T-helper 2 cell treated with Interferon-gamma antibody and Interleukin-4, amounts not matched to agents 5 μg/mL and 100 μg/mL, for 36 hours (primary cell): Measurements from ENCODE around the gene KMT2B.
"Not testable (repeated sequence)": the region's sequence is repeated elsewhere in the genome, so short reads cannot be mapped to it uniquely, and the experiment has no call there.

Experiments
- DNase-seq: peaks from one replicate; pipeline ENCODE4 v3.0.0; 2021; ENCODE audit warnings: low spot score
- H3K27ac Mint-ChIP-seq: one replicate; pipeline ENCODE4 v1.8.0; 2021; ENCODE audit warnings: mild to moderate bottlenecking, mixed read lengths
- H3K27me3 Mint-ChIP-seq: one replicate; pipeline ENCODE4 v1.8.0; 2021; ENCODE audit warnings: low read depth, mixed read lengths
- H3K36me3 Mint-ChIP-seq: one replicate; pipeline ENCODE4 v1.8.0; 2021; ENCODE audit warnings: low read depth, mixed read lengths
- H3K4me1 Mint-ChIP-seq: one replicate; pipeline ENCODE4 v1.8.0; 2021; ENCODE audit warnings: low read depth, mixed read lengths
- H3K4me3 Mint-ChIP-seq: one replicate; pipeline ENCODE4 v1.8.0; 2022; ENCODE audit warnings: mild to moderate bottlenecking, moderate library complexity, mixed read lengths
- H3K9me3 Mint-ChIP-seq: one replicate; pipeline ENCODE4 v1.8.0; 2021; ENCODE audit warnings: mixed read lengths

The KMT2B gene, protein sequence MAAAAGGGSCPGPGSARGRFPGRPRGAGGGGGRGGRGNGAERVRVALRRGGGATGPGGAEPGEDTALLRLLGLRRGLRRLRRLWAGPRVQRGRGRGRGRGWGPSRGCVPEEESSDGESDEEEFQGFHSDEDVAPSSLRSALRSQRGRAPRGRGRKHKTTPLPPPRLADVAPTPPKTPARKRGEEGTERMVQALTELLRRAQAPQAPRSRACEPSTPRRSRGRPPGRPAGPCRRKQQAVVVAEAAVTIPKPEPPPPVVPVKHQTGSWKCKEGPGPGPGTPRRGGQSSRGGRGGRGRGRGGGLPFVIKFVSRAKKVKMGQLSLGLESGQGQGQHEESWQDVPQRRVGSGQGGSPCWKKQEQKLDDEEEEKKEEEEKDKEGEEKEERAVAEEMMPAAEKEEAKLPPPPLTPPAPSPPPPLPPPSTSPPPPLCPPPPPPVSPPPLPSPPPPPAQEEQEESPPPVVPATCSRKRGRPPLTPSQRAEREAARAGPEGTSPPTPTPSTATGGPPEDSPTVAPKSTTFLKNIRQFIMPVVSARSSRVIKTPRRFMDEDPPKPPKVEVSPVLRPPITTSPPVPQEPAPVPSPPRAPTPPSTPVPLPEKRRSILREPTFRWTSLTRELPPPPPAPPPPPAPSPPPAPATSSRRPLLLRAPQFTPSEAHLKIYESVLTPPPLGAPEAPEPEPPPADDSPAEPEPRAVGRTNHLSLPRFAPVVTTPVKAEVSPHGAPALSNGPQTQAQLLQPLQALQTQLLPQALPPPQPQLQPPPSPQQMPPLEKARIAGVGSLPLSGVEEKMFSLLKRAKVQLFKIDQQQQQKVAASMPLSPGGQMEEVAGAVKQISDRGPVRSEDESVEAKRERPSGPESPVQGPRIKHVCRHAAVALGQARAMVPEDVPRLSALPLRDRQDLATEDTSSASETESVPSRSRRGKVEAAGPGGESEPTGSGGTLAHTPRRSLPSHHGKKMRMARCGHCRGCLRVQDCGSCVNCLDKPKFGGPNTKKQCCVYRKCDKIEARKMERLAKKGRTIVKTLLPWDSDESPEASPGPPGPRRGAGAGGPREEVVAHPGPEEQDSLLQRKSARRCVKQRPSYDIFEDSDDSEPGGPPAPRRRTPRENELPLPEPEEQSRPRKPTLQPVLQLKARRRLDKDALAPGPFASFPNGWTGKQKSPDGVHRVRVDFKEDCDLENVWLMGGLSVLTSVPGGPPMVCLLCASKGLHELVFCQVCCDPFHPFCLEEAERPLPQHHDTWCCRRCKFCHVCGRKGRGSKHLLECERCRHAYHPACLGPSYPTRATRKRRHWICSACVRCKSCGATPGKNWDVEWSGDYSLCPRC (N-terminal part only)

DNA sequence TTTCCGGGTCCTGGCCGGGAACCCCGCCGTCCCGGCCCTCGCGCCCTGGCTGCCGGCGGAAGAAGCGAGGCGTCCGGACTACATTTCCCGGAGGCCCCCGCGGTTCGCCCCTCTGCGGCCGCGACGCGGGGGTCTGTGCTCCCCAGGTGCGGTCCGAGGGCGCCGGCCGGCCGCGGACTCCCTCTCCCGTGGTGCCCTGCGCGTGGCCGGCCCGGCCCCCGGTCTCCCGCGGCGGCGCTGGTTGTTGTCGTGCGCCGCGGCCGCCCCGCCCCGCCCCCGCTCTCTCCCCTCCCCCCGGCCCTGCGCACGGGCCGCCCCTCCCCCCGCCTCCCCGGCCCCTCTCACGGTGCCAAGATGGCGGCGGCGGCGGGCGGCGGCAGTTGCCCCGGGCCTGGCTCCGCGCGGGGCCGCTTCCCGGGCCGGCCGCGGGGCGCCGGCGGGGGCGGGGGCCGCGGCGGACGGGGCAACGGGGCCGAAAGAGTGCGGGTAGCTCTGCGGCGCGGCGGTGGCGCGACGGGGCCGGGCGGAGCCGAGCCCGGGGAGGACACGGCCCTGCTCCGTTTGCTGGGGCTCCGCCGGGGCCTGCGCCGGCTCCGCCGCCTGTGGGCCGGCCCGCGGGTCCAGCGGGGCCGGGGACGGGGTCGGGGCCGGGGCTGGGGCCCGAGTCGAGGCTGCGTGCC, at the start of gene KMT2B:
KMT2B (plus strand) TSS at position 339 of the 680 bp plus-strand sequence; CDS start at position 355, 16 bp downstream.
- peak; percentile 98 for DNase-seq
- H3K4me3 Mint-ChIP-seq: peak within 1 kb of the TSS; percentile 95
- peak within 1 kb of the TSS; percentile 94 for H3K27ac Mint-ChIP-seq
- H3K36me3 Mint-ChIP-seq: peaks cover 44% of the 10 kb centered on the region
- no peaks in the 10 kb centered on the region for H3K27me3 Mint-ChIP-seq
- peaks cover 36% of the 10 kb centered on the region for H3K4me1 Mint-ChIP-seq
- H3K9me3 Mint-ChIP-seq: no peaks in the 10 kb centered on the region

DNA sequence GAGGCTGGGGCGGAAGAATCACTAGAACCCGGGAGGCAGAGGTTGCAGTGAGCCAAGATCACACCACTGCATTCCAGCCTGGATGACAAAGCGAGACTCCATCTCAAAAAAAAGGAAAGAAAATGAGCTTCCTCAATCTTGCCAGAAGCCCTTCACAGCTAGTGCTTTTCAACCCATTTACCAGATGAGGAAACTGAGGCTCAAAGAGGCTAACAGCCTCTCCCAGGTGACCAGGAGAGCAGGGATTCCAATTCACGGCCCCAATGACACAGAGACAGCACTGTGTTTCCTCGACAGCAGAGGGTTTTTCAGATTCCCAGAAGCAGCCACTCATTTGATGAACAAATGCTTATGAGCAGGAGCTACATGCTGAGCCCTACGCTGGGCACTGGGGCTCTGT, 48.2 kb upstream of the KMT2B start:
- Mint-ChIP-seq H3K27ac (no peak overlapping the region), H3K27me3 (peaks cover 36% of the 10 kb centered on the region), H3K4me1 (peaks cover 10% of the 10 kb centered on the region), H3K4me3 (no peak overlapping the region), H3K9me3 (no peaks in the 10 kb centered on the region), H3K36me3 (no peaks in the 10 kb centered on the region)
- DNase-seq: no peak

DNA sequence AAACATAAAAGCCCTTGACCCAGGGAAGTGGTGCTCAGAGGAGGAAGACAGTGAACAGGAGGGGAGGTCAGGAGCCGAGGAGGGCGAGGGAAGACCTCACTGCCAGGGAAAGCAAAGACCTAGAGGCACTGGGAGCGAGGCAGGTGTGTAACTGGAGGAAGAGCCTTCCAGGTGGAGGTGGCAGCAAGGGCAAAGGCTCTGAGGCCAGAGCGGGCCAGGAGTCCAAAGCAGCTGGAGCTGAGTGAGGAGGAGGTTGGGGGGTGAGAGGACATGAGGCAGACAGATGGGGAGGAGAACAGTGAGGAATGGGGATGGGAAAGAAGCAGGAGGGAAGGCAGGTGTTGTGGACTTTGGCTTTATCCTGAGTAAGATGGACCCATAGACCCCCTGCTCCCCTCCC, 47.8 kb upstream of the KMT2B start:
- DNase-seq: no peak
- peaks cover 10% of the 10 kb centered on the region for H3K4me1 Mint-ChIP-seq
- H3K27me3 Mint-ChIP-seq: peaks cover 37% of the 10 kb centered on the region
- no peaks in the 10 kb centered on the region for H3K36me3 Mint-ChIP-seq
- no peaks in the 10 kb centered on the region for H3K9me3 Mint-ChIP-seq
- H3K4me3 Mint-ChIP-seq: no peak overlapping the region
- H3K27ac Mint-ChIP-seq: no peak overlapping the region

DNA sequence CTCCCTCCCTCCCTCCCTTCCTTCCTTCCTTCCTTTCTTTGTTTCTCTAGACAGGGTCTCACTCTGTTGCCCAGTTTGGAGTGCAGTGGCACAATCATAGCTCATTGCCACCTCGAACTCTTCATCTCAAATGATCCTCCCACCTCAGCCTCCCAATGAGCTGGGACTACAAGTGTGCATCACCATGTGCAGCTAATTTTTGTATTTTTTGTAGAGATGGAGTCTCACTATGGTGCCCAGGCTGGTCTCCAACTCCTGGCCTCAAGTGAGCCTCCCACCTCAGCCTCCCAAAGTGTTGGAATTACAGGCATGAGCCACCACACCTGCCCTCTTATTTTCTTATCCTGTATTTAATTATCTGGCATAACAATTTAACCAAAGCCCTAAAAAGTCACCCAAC, 47.1 kb upstream of the KMT2B start:
- H3K27me3 Mint-ChIP-seq: peaks cover 37% of the 10 kb centered on the region

DNA sequence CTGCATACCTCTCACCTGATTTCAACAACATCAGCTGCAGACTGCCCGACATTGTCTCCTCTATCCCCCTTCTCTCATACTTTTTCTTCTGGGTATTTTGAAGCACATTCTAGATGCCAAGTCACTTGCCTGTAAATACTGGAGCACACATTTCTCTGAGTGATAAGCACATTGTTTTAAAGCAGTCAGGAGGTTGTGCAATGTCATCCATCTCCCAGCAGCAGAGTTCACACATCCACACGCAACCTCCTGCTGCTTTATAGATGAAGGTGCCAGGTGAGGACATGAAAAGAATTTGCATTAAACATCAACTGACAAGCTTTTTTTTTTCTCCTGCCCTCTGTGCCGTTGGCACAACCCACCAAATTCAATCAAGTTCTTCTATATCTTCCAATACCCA, 46.0 kb upstream of the KMT2B start:
- H3K4me3 Mint-ChIP-seq: no peak overlapping the region
- H3K27ac Mint-ChIP-seq: no peak overlapping the region
- peaks cover 40% of the 10 kb centered on the region for H3K27me3 Mint-ChIP-seq
- no peak for DNase-seq
- H3K9me3 Mint-ChIP-seq: no peaks in the 10 kb centered on the region
- no peaks in the 10 kb centered on the region for H3K36me3 Mint-ChIP-seq
- peaks cover 10% of the 10 kb centered on the region for H3K4me1 Mint-ChIP-seq

More for the DNA sequence above, 47.1 kb upstream of the KMT2B start:
- Mint-ChIP-seq H3K4me1 (peaks cover 10% of the 10 kb centered on the region), H3K9me3 (no peaks in the 10 kb centered on the region), H3K27ac (no peak overlapping the region), H3K36me3 (no peaks in the 10 kb centered on the region), H3K4me3 (no peak overlapping the region)
- DNase-seq: no peak

DNA sequence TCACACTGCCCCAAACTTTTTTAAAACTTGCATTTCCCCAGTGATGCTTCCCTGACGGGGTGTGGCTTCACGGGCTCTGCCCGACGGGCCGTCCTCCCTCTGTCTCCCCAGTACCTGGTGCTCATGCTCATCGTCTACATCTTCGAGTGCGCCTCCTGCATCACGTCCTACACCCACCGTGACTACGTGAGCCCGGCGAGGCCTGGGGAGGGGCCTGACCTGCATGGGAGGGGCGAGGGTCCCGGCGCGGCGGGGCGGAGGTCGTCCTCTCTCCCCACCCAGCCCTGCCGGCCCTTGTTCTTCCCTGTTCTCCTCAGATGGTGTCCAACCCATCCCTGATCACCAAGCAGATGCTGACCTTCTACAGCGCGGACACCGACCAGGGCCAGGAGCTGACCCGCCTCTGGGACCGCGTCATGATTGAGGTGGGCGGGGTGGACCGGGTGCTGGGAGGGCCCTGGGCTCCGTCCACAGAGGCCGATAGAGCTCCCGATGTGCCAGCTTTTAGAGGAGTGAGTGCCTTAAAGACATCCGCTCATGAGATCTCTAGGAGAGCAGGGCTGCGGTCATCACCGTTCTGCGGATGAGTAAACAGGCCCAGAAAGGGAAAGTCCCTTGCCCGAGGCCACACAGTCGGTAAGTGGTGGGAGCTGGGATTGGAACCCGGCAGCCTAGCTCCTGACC, 44.5 kb upstream of the KMT2B start:
- Mint-ChIP-seq H3K4me1 (peaks cover 10% of the 10 kb centered on the region), H3K27ac (peak overlapping the region; percentile 6), H3K9me3 (no peaks in the 10 kb centered on the region), H3K4me3 (peak overlapping the region; percentile 80), H3K36me3 (no peaks in the 10 kb centered on the region), H3K27me3 (peaks cover 40% of the 10 kb centered on the region)
- peak; percentile 70 for DNase-seq

DNA sequence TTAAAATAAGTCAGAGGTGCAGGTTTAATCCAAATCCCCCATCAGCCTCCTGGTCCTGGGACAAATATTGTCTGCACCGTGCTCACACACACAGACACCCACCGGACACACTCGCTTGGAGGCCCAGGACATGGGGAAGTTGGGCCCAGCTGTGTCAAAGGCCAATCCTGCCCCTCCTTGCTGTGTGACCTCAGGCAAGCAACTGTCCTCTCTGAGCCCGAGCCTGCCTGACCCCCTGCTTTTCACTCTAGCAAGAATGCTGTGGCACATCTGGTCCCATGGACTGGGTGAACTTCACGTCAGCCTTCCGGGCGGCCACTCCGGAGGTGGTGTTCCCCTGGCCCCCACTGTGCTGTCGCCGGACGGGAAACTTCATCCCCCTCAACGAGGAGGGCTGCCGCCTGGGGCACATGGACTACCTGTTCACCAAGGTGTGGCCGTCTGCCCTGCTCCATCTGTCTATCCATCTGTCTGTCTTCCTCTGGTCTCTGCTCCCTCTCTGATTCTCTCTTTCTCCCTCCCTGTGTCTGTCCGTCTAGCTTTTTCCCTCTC, 42.1 kb upstream of the KMT2B start:
- Mint-ChIP-seq H3K27ac (no peak overlapping the region), H3K36me3 (no peaks in the 10 kb centered on the region), H3K4me3 (no peak overlapping the region), H3K4me1 (peaks cover 7% of the 10 kb centered on the region), H3K9me3 (no peaks in the 10 kb centered on the region), H3K27me3 (peaks cover 29% of the 10 kb centered on the region)
- no peak for DNase-seq

DNA sequence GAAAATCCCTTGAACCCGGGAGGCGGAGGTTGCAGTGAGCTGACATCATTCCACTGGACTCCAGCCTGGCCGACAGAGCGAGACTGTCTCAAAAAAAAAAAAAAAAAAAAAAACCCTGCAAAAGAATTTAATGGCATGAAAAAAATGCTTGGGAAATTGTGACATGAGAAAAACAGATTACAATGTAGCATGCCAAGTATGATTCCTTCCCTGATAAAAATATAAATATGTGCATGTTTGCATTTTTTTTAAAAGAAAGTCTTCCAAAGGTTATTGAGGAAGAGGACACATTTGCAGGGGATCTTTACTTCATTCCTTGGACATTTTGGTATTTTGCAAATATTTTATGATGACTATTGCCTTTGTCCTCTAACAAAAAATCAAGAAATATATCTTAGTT, 28.0 kb upstream of the KMT2B start:
- H3K27me3 Mint-ChIP-seq: no peaks in the 10 kb centered on the region
- no peak overlapping the region for H3K27ac Mint-ChIP-seq
- H3K36me3 Mint-ChIP-seq: no peaks in the 10 kb centered on the region
- no peaks in the 10 kb centered on the region for H3K9me3 Mint-ChIP-seq
- H3K4me3 Mint-ChIP-seq: no peak overlapping the region
- DNase-seq: no peak
- H3K4me1 Mint-ChIP-seq: peaks cover 8% of the 10 kb centered on the region

DNA sequence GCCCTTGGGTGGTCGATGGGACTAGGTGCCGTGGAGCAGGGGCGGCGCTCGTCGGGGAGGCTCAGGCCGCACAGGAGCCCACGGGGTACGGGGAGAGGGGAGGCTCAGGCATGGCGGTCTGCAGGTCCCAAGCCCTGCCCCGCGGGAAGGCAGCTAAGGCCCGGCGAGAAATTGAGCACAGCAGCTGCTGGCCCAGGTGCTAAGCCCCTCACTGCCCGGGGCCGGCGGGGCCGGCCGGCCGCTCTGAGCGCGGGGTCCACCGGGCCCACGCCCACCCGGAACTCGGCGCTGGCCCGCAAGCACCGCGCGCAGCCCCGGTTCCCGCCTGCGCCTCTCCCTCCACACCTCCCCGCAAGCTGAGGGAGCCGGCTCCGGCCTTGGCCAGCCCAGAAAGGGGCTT, 26.7 kb upstream of the KMT2B start:
- H3K27ac Mint-ChIP-seq, H3K4me3 Mint-ChIP-seq, H3K27me3 Mint-ChIP-seq, H3K36me3 Mint-ChIP-seq, DNase-seq, H3K9me3 Mint-ChIP-seq, H3K4me1 Mint-ChIP-seq: not testable (repeated sequence)

DNA sequence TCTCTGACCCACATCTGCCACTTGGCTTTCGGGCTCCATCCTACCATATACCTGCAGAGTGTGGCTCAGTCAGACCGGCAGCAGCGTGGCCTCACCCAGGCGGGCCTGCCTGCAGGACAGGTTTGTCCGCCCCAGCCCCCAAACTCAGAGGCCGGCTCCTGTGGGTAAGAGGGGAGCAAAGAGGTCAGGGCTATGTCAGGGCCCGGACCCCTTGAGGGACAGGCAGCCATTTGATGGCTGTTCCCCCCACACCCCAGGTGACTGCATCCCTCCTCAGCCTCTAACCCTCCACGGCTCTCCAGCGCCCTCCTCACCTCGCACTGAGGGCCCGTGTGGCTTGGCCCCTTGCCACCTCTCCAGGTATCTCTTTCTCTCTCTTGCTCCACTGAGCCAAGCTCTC, 25.8 kb upstream of the KMT2B start:
- Mint-ChIP-seq H3K4me1 (peaks cover 8% of the 10 kb centered on the region), H3K9me3 (no peaks in the 10 kb centered on the region), H3K27me3 (no peaks in the 10 kb centered on the region), H3K4me3 (no peak overlapping the region), H3K27ac (no peak overlapping the region), H3K36me3 (no peaks in the 10 kb centered on the region)
- no peak for DNase-seq

DNA sequence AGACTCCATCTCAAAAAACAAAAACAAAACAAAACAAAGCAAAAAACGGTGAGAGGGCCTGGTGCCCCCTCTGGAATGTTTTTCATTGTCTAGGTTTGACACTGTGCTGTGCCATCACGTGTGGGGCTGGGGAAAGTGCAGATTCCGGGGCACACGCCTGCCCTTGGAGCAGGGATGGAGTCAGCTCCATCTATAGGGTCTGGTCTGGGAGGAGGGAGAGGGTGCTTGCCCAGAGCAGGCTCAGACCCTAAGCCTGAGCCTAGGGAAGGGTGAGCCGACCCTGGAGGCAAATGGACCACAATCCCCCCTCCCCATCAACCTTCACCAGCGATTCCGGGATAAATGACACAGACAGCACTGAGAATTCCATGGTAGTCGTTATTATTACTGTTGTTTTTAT, 24.4 kb upstream of the KMT2B start:
- Mint-ChIP-seq H3K9me3 (no peaks in the 10 kb centered on the region), H3K27me3 (no peaks in the 10 kb centered on the region), H3K36me3 (no peaks in the 10 kb centered on the region), H3K4me1 (peaks cover 8% of the 10 kb centered on the region), H3K27ac (no peak overlapping the region), H3K4me3 (no peak overlapping the region)
- no peak for DNase-seq

DNA sequence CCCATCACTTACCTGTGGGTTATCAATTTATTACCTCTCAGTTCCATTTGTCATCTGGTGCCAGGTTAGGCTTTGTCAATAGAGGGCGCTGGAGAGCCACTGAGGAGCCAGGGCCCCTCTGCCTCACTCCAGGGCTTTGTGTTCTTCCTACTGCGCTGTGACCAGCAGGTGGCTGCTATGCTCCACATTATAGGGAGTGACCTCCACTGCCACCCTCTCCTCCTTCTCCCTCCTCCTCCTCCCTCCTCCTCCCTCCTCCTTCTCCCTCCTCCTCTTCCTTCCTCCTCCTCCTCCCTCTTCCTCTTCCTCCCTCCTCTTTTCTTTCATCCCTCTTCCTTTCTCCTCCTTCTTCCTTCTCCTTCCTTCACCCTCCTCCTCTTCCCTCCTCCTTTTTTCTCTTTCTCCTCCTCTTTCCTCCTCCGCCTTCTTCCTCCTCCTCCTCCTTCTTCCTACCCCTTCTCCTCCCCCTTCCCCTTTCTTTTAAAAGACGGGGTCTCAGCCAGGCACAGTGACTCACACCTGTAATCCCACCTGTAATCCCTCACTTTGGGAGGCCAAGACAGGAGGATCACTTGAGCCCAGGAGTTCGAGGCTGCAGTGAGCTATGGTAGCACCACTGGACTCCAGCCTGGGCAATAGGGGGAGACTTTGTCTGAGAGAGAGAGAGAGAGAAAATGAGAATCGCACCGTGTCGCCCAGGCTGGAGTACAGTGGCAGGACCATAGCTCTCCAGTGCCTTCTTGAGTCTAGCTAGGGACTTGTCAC, 23.8 kb upstream of the KMT2B start:
- Mint-ChIP-seq H3K36me3 (no peaks in the 10 kb centered on the region), H3K4me1 (peaks cover 8% of the 10 kb centered on the region), H3K27me3 (no peaks in the 10 kb centered on the region), H3K4me3 (no peak overlapping the region), H3K27ac (peak overlapping the region; percentile 45), H3K9me3 (no peaks in the 10 kb centered on the region)
- peak; percentile 85 for DNase-seq
